PFSK-1 (cell line): ENCODE measurements around the gene AUTS2.

Source experiments
- FOXP2 ChIP-seq: optimal IDR thresholded peaks from 2 replicates; pipeline ENCODE3; 2011; ENCODE audit warnings: borderline replicate concordance, control low read depth, inconsistent platforms; ENCODE audit not compliant: insufficient read depth; ENCODE audit errors: extremely low read length, extremely low read depth
- POLR2AphosphoS5 ChIP-seq: IDR thresholded peaks from 2 replicates; pipeline ENCODE4 v1.6.1; 2012; ENCODE audit warnings: low read depth, mild to moderate bottlenecking, control low read depth, low read length, moderate library complexity
- SIN3A ChIP-seq: IDR thresholded peaks from 2 replicates; pipeline ENCODE4 v1.6.1; 2012; ENCODE audit warnings: mild to moderate bottlenecking, low read length, moderate library complexity, borderline replicate concordance; ENCODE audit not compliant: insufficient read depth
- TAF1 ChIP-seq: IDR thresholded peaks from 2 replicates; pipeline ENCODE4 v1.6.1; 2012; ENCODE audit warnings: low read length, control low read depth, borderline replicate concordance; ENCODE audit not compliant: insufficient read depth
- TF ChIP-seq, protein P1 (sequence below), 2 experiments: IDR thresholded peaks; 2 replicates each; pipeline versions ENCODE4 v1.6.1 to v1.8.0; 2011 to 2012; ENCODE audit warnings: low read depth in 2 of 2, low read length in 2 of 2, control low read depth in 1 of 2, inconsistent platforms in 1 of 2, mild to moderate bottlenecking in 1 of 2, moderate library complexity in 1 of 2; ENCODE audit not compliant: insufficient read depth in 1 of 2

Gene AUTS2

DNA sequence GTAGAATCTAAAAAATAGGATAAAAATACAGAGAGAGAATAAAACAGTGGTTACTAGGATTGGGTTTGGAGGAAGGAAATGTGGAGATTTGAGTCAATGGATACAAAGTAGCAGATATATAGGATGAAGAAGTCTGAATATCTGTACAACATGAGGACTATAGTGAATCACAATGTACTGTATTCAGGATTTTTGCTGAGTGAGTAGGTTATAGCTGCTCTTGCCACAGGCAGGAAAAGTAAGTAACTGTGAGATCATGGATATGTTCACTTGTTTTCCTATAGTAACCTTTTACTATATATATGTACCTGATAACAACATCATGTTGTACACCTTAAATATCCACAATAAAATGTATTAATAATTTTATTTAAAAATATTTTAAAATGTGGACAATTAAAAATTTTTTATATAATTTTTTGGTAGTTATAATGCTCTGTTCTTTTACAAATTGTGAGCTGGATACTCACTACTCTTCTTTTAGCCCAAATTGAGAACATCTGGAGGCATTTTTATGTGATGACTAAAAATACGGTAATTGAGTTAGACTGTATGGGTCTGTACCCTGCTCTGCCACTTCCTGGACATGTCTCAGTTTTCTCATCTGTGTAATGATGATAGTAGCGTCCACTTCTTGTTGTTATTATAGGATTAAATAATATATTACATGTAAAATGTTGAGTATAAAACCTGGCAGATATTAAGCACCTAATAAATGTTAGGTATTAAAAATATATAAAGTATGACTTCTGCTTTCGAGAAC lies 439.1 kb downstream of the AUTS2 start:
- no peak for TF ChIP-seq FOXP2
- no peak for TF ChIP-seq SIN3A
- no peak for TF ChIP-seq POLR2AphosphoS5
- TF ChIP-seq, protein P1, sequence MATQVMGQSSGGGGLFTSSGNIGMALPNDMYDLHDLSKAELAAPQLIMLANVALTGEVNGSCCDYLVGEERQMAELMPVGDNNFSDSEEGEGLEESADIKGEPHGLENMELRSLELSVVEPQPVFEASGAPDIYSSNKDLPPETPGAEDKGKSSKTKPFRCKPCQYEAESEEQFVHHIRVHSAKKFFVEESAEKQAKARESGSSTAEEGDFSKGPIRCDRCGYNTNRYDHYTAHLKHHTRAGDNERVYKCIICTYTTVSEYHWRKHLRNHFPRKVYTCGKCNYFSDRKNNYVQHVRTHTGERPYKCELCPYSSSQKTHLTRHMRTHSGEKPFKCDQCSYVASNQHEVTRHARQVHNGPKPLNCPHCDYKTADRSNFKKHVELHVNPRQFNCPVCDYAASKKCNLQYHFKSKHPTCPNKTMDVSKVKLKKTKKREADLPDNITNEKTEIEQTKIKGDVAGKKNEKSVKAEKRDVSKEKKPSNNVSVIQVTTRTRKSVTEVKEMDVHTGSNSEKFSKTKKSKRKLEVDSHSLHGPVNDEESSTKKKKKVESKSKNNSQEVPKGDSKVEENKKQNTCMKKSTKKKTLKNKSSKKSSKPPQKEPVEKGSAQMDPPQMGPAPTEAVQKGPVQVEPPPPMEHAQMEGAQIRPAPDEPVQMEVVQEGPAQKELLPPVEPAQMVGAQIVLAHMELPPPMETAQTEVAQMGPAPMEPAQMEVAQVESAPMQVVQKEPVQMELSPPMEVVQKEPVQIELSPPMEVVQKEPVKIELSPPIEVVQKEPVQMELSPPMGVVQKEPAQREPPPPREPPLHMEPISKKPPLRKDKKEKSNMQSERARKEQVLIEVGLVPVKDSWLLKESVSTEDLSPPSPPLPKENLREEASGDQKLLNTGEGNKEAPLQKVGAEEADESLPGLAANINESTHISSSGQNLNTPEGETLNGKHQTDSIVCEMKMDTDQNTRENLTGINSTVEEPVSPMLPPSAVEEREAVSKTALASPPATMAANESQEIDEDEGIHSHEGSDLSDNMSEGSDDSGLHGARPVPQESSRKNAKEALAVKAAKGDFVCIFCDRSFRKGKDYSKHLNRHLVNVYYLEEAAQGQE (IDR thresholded peaks at IDR 0.05; ENCODE audit: insufficient read depth in 1 of 2, low read depth in 2 of 2, low read length in 2 of 2) = no peak
- TF ChIP-seq TAF1 = no peak

DNA sequence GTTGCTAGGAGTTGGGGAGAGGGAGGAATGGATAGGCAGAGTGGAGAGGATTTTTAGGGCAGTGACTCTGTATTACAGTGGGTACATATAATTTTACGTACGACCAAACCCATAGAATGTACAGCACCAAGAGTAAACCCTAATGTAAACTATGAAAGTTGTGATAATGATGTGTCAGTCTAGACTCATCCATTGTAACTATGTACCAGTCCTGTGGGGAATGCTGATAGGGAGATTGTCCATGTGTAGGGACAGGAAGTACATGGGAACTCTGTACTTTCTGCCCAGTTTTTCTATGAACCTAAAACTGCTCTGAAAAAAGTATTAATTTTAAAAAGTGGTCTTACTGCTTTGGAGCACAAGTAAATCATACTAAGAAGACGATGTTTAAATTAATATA lies 441.8 kb downstream of the AUTS2 start:
- TF ChIP-seq POLR2AphosphoS5 (no peak), SIN3A (no peak), FOXP2 (no peak), TAF1 (no peak)
- TF ChIP-seq, protein P1 (IDR thresholded peaks at IDR 0.05; ENCODE audit: insufficient read depth in 1 of 2, low read depth in 2 of 2, low read length in 2 of 2) = no peak

DNA sequence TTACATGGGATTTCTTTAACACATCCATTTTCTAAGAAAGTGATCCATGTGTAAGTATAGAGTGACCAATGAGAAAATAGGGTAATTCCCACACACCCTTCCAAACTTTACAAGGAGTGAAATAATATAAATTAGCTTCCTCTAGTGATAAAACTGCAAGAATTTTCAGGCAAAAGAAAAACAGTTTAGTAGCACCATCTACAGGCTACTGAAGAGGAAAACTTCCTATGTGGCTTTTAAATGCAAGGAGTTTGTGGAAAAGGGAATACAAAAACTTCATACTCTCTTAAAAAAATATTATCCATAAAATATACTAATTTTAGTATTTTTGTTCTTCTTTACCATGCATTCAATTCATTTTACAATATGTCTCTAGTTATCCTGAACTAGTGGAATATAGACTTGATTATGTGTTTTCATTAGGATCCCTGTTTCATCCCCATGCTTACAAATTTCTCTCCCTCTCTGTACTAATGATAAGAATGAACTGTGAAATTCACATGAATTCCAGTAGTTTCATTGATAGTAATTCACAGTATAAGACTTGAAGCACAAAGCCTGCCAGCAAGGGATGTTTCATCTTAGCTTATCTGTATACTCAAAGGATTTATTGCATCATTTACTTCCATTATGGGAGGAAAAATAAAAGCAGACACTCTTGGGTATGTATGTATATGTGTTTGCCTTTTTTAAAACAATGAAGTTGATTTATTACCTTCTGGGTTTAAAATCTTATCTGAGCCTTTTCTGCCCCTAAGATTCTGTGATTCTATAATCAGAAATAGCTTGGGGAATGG lies 442.9 kb downstream of the AUTS2 start:
- TF ChIP-seq POLR2AphosphoS5 (no peak), FOXP2 (no peak)
- TF ChIP-seq, protein P1 (IDR thresholded peaks at IDR 0.05; ENCODE audit: insufficient read depth in 1 of 2, low read depth in 2 of 2, low read length in 2 of 2) = no peak

DNA sequence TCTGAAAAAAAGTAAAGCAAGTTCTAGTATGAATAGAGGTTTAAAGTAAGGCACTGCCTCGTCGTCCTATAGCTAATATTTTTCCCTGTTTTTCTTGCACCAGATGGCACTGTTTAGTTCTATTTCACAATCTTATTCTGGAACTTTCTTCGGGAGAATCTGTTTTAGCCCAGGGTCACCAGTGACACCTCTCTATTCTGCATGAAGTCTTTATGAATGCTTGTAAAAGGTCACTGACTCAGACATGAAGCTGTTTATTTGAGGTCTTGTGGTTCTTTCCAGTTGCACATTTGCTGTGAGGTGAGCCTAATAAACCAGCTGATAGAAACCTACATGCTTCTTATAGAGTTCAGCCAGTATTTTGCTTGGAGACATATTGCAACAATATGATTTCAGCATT lies 444.3 kb downstream of the AUTS2 start:
- no peak for TF ChIP-seq SIN3A
- no peak for TF ChIP-seq TAF1
- no peak for TF ChIP-seq POLR2AphosphoS5
- TF ChIP-seq, protein P1 (IDR thresholded peaks at IDR 0.05; ENCODE audit: insufficient read depth in 1 of 2, low read depth in 2 of 2, low read length in 2 of 2) = no peak
- TF ChIP-seq FOXP2 = no peak
